Posterior vena cava (tissue), 2 donors: Measurements from ENCODE around the gene TMOD1. TPM values are rescaled to one million over a fixed set of nuclear protein-coding genes. Genes with fewer than 3 reads are reported as not detected.
"Not testable (repeated sequence)": the region's sequence is repeated elsewhere in the genome, so short reads cannot be mapped to it uniquely, and the experiment has no call there.

Experiments used
- DNase-seq: peaks from one replicate; pipeline ENCODE4 v3.0.0-alpha.2; 2020; ENCODE audit warnings: low spot score
- intact Hi-C, 2 donors: fragments of 100-400 bp; cut with DNase I; formaldehyde crosslinking; loops; one replicate each; pipeline versions ENCODE4 v1.14.1 to v1.14.2; 2022 to 2023
- total RNA-seq, 2 donors: library from RNA; stranded (reverse); fragmentation: NEBNext Ultra II Directional; extraction: Animal tissue kit (Norgen Biotek cat#: 25700); gene quantifications; one replicate each; pipeline ENCODE4 v1.2.1, GENCODE V29; 2021
- donor health status: DM: yes; HTN: yes; CAD: no.
- donor health status: DM: yes; HTN: yes; CAD: no.

The TMOD1 gene
- total RNA-seq, 2 donors from 2014 or later = 57.8 to 72.1 TPM

DNA sequence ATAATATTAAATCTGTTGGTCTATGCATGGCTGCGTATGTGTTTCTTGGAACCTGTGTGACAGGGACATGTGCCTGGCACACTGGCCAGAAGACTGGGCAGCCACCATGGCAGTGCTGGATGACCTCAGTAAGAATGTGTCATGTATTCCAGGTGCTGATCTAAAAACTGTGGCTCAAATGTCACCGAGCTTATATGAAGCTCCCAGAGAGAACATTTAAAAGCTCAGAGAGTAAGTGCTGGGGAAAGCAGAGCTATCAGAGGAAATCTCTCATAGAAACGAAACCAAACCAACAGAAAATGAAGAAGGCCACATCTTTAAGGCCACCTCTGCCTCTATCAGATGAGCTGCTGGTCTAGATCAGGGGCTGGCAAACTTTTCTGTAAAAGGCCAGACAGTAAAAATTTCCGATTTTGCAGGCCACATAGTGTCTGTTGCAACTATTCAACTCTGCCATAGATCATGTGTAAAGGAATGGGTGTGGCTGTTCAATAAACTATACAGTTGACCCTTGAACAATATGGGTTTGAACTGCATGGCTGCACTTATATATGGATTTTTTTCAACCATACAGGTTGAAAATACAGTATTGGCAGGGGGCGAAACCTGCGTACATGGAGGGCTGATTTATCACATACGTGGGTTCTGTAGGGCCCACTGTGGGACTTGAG lies 99.9 kb downstream of the TMOD1 start:
- DNase-seq = no peak
- intact Hi-C loops = loop anchor here in 1 of 2 donors (10.0 kb wide), 1 partner anchor 127 kb away; no protein-coding TSS in a partner anchor

DNA sequence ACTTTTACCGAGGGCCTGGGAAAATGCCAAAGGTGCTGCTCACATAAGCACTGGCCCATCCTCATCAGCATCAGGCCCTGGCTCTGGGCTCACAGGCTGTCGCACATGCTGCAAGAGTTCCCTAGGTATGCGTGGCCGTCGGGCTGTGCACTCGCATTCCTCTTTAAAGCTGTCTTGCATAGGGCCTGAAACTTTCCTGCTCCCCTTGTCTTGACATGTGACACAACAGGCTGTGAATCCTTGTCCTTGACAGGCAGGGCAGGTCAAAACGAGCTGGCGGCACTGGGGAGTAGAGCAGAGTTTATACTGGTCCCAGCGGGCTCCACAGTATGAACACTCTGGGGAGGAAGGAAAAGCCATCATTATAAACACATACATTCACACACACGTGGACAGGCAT lies 101.0 kb downstream of the TMOD1 start:
- no peak for DNase-seq
- intact Hi-C loops = loop anchor here in 1 of 2 donors (10.0 kb wide), 1 partner anchor 128 kb away; no protein-coding TSS in a partner anchor

DNA sequence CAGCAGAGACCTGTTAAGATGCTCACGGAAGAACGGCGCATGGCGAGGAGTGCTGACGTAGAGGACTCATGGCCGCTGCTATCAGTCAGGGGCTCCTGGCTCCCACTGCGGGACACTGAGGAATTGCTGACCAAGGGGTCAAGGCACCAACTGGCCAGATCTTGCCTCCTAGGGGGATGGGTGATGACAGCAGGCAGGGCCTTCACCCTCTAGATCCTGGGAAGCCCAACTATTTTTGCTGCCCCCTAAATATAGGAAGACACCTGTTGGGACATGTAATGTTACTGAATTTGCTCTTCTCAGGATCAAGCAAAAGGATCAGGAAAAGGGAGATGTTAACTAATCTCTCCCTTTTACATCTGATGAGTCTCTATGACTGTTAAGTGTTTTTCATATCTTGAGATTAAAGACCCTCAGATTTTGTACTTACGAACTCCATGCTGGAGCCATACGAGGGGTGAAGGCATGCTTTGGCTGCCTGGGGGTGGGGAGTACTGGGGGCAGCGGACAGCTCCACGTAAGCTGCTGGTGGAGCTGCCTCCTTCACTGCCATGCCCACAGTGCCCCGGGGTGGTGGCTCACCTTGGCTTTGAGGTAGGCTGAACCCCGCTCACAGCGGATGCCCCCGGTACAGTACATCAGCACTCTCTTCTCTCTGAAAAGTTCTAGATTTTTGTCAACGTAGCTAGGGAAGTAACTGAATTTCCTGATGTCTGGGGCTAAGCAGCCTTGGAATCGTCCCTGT lies 103.6 kb downstream of the TMOD1 start:
- intact Hi-C loops = loop anchor here in 1 of 2 donors (10.0 kb wide), 1 partner anchor 130 kb away; no protein-coding TSS in a partner anchor
- DNase-seq = no peak

DNA sequence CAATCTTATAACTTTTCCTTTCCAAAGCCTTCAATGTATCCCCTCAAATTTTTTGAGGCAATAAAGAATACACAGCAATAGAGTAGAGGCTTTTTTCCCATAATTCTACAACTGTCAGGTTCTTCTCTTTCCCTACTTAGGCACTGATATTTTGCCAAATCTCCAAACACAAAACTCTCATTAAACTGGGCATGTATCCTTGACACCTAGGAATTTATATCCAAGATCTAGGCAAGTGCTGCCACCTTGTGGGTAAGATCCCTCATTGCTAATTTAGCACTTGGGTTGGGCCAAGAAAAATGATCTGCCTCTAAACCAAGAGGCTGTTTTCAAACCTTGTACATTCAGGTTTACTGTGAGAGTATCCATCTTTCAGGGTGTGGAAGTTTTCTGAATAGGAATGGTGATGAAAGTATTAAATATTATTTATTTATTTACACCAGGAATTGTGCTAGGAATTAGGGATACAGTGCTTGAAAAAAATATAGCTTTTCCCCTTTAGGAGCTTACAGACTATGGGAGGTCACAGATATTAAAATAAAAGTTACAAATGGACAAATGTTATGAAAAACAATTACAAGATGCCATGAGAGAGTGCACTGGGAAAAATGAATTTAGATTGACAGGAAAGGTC lies 114.1 kb downstream of the TMOD1 start:
- intact Hi-C loops = no loop called here
- no peak for DNase-seq

DNA sequence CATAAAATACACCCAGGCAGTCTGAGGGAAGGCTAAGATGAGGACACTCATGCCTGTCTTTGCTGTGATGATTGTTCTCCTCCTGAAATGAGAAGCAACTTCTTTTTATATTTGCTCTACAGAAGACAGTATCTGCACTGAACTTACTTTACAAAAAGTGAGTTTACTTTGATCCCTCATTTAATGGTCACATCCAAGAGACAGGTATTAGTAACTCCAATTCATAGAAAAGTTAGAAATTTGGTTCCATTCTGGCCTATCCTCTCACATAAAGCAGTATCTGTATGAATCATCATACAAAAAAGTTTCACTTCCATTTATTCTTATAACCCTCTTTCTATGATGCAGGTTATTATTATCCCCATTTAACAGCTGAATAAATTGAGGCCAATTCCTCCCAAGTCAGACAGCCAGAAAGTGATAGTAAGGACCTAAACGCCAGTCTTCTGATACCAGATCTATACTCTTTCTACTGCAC lies 116.5 kb downstream of the TMOD1 start:
- DNase-seq = no peak
- intact Hi-C loops = no loop called here

DNA sequence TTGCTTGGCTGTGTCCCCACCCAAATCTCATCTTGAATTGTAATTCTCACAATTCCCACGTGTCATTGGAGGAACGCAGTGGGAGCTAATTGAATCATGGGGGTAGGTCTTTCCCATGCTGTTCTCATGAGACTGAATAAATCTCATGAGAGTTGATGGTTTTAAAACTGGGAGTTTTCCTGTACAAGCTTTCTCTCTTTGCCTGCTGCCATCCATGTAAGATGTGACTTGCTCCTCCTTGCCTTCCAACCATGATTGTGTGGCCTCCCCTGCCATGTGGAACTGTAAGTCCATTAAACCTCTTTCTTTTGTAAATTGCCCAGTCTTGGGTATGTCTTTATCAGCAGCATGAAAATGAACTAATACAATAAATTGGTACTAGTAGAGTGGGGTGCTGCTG lies 118.6 kb downstream of the TMOD1 start:
- intact Hi-C loops, DNase-seq: not testable (repeated sequence)

DNA sequence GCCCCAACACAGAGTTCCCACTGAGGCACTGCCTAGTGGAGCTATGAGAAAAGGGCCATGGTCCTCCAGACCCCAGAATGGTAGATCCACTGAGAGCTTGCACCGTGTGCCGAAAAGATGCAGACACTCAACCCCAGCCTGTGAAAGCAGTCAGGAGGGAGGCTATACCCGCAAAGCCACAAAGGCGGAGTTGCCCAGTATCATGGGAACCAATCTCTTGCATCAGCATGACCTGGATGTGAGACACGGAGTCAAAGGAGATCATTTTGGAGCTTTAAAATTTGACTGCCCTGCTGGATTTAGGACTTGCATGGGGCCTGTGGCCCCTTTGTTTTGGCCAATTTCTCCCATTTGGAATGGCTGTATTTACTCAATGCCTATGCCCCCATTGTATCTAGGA lies 121.0 kb downstream of the TMOD1 start:
- not testable (repeated sequence) for DNase-seq

DNA sequence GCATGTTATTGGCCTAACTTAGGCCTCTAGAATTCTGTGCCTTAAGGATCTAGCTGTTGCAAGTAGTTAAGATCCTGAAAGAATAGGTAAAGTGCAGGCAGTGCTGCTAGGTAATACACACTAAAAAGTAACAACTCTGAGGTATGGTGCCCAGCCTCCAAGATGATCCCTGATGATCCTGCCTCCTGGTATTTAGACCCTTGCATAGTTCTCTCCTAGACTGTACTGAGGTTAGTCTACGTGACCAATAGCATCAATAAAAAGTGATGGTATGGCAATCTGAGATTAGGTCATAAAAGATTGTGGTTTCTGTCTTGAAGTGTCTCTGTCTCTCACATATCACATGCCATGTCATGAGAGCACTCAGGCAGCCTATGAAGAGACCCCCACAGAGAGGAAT lies 122.5 kb downstream of the TMOD1 start:
- no peak for DNase-seq
- intact Hi-C loops = no loop called here

More for the DNA sequence above, 121.0 kb downstream of the TMOD1 start:
- intact Hi-C loops = not testable (repeated sequence)

DNA sequence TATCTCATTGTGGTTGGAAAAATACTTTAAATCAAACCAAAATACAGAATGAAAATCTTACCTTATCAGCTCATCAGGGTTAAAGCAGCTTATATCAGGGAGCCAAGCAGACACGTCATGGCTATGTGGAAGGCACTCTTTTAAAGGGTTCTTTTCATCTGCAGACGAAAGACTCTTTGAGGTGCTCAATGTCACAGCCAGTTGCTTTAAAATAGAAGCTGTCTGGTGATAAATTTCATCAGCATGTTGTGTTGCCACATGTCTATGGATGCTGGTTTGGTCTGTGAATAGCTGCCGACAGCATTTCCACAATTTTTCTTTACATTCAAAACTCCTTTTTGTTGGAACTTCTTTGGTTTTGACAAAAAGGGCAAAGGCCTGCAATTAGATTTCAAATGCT lies 124.2 kb downstream of the TMOD1 start:
- intact Hi-C loops = no loop called here
- no peak for DNase-seq

DNA sequence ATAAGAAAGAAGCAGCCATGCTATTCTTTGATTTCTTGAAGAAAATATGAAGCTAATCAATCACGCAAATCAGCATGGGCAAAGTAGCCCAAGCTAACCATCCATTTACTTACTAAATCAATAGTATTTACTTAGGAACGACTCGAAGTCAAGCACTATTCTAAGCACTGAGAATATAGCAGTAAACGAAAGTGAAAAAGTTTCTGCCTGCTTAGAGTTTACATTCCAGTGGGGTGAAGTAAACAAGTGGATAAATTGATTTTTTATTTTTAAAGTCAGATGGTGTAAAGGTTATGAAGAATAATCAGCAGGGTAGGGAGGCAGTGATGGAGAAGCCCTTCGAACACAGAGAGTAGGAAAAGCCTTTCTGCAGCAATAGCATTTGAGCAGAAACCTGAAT lies 126.2 kb downstream of the TMOD1 start:
- no peak for DNase-seq
- intact Hi-C loops = no loop called here

DNA sequence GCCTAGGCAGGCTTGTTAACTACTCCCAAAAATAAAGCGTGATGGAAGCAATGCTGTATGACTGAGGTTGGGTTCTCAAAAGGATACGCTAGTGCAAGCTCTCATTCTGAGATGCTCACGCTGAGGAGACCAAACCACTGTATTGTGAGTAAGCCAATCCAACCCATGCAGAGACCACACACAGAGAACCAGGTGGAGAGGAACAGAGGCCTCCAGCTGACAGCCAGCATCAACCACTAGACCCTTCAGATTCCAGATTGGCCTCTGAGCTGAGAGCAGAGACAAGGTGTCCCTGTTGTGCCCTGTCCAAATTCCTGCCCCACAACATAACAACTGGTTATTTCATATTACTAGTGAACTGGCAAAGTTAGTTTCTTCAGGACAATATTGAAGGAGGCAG lies 127.2 kb downstream of the TMOD1 start:
- no peak for DNase-seq
- intact Hi-C loops = no loop called here

DNA sequence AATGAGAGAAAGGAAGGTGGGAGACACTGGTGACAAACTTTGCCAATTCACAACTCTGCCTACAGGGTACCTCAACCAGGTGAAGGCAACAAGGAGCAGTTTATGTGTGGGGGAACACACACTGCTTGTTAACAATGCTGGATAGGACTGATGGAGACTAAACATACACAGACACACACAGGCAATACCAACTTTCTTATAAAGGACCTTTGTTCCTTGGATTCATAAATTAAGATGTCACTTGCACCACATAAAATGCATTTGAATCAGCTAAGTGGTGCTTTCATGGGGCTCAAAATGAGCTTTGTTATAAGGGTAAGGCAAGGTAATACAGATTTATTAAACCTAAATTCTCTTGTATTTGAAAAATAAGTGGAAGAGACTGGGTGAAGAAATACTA lies 127.7 kb downstream of the TMOD1 start:
- no peak for DNase-seq
- intact Hi-C loops = no loop called here

DNA sequence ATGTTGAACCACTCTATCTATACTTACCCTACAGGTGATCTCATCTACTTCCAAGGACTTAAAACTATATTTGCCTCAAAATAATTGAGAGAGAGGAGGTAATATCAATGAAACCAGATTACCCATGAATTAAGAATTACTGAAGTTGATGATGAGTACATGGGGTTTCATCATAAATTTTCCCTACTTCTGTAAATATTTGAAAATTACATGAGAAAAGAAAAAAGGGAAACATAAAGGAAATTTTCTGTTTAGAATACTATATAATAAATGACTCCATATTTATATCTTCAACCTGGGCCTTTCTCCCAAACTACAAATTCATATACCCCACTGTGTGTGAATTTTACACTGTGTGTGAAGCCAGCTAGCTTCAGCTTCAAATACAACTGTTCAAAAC lies 129.1 kb downstream of the TMOD1 start:
- DNase-seq = no peak
- intact Hi-C loops = no loop called here

DNA sequence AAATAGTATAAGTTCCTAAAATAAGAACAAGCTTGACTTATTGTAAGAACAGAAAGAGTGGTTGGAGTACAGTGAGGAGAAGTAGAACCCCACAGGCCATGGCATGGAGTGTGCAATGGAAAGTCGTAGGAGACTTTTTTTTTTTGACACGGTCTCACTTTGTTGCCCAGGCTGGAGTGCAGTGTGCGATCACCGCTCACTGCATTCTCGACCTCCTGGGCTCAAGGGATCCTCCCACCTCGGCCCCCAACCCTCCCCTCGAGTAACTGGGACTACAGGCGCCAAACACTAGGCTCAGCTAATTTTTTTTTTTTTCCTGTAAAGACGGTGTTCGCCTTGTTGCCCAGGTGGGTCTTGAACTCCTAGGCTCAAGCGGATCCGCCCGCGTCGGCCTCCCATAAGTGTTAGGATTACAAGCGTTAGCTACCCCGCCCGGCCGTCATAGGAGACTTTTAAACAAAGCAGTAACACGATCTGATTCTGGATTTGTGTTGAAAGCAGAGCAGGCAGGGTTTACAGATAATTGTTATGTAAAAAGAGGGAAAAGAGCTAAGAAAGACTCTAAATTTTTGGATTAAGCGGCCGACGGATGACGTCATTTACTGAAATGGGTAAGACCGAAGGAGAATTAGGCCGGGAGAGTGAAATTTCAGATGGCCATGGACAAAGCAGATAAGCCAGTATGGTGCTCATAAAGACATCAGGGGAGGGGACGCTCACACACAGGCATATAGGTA lies 130.9 kb downstream of the TMOD1 start:
- intact Hi-C loops = no loop called here

DNA sequence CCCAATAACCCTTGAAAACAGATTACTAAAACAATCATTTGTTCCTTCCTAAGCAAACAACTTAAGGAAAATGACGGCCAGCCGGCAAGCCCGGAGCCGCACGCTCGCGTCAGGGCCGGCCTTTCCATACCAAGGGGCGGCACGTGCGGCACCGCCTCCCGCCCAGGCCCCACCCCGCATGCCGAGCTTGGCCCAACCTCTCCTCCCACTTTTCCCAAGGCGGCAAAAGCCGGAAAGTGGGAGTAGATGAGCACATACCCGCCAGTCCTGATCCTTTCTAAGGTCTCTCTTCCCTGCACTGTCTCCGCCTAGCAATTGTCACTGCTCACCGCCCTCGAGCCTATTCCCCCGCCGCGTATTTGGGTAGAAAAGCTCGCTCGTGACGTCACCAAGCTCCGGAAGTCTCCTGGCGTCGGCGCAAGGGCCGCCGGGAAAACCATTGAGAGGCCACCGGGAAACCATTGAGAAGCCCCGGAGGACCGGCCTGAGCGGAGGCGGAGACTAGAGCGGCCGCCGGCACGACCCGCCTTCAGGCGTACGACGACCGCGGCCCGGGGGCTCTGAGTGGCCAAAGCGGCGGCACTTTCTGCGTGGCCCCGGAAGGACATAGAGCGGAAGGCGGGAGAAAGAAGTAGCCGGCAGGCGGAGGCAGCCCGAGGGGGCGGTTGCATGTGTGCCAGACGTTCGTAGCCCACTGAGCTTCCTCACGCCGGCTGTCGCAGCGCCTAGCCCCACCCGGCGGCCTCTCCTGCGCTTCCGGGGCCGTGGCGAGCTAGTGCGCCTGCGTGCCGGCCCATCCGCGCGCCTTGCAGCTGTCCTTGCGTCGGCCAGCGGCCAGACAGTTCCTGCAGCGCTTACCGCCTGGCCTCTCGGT lies 131.8 kb downstream of the TMOD1 start, which contains the start of the genes NCBP1 and TSTD2:
NCBP1 (plus strand) TSS at position 837 of the 874 bp plus-strand sequence. CDS start 61 bp downstream, outside the sequence.
TSTD2 (minus strand) TSS at position 384 of the 874 bp plus-strand sequence. CDS start 5,806 bp downstream, outside the sequence.
- intact Hi-C loops = no loop called here
- peak; percentile 99 for DNase-seq

More for the DNA sequence above, 130.9 kb downstream of the TMOD1 start:
- DNase-seq = peak; percentile 87

DNA sequence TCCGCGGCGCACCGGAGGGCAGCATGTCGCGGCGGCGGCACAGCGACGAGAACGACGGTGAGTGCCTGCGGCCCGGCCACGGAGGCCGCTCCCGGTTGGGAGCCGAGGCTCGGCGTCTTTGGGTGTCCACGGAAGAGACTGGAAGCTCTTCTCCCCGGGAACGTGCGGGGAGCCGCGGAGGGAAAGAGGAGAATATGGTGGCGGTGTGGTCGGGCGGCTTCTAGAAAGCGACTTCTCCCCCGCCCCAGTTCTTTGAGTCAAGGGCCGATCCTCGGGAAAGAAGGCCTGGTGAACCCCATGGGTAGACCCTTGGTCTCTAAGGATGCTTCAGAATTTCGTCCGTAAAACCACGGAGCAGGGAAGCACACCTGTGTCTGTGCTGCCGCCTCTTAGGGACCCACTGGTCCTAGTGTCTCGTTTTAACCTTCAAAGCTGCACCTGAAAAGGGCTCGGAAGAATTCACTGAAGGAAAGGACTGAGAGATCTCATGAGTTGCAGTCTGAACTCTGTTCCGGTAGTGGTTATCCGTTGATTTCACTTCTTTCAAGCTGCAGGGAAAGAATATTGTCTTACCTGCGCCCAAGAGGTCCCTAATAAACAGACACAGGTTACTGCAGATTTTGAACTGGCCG lies 132.5 kb downstream of the TMOD1 start:
- intact Hi-C loops = no loop called here
- DNase-seq = no peak

DNA sequence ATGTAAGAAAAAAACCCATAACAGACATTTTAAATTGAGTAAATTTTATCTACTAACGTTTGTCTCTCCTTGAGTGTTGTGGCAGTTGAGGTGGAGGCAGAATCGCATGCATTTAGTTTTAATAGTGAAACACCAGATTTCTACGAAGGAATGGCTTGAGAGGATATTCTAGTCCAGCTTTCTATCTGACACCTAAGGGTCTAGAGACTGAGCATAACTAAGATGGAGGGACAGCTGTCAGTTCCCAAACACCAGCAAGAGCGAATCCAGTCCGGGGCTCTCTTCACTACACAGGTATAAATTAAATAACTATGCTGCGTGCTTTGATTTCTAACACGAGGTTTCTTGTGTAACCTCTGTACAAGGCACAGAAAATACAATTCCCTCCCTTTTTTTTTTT lies 133.6 kb downstream of the TMOD1 start:
- intact Hi-C loops = no loop called here
- DNase-seq = no peak

DNA sequence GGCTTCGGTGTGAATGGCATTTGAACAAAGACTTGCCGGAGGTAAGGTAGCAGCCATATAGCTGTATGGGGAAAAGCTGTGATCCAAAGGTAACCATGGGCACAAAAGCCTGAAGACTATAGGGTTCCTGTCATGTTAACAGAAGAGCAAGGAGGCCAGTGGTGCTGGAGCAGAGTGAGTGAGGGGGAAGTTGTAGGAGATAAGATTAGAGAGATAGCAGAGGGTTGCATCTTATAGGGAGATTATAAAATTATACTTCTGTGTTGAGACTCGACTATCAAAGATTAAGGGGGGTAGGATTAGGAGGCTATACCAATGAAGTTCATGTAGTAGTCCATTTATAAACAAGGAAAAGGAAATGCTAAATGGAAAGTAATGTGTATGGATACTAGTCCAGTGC lies 135.4 kb downstream of the TMOD1 start:
- intact Hi-C loops = loop anchor here in 1 of 2 donors (1.0 kb wide), 1 partner anchor 11 kb away; no protein-coding TSS in a partner anchor
- DNase-seq = no peak
